Fibroblast of gingiva (primary cell): ENCODE results near the gene NPFFR1.
A peak's percentile ranks its signal among the peaks of the same experiment; 100 is the strongest.
"Not testable (repeated sequence)": the region's sequence is repeated elsewhere in the genome, so short reads cannot be mapped to it uniquely, and the experiment has no call there.

Experiments used
- DNase-seq: peaks from one replicate; pipeline ENCODE4 v3.0.0-alpha.2; 2011; ENCODE audit warnings: low read depth

Gene NPFFR1

DNA sequence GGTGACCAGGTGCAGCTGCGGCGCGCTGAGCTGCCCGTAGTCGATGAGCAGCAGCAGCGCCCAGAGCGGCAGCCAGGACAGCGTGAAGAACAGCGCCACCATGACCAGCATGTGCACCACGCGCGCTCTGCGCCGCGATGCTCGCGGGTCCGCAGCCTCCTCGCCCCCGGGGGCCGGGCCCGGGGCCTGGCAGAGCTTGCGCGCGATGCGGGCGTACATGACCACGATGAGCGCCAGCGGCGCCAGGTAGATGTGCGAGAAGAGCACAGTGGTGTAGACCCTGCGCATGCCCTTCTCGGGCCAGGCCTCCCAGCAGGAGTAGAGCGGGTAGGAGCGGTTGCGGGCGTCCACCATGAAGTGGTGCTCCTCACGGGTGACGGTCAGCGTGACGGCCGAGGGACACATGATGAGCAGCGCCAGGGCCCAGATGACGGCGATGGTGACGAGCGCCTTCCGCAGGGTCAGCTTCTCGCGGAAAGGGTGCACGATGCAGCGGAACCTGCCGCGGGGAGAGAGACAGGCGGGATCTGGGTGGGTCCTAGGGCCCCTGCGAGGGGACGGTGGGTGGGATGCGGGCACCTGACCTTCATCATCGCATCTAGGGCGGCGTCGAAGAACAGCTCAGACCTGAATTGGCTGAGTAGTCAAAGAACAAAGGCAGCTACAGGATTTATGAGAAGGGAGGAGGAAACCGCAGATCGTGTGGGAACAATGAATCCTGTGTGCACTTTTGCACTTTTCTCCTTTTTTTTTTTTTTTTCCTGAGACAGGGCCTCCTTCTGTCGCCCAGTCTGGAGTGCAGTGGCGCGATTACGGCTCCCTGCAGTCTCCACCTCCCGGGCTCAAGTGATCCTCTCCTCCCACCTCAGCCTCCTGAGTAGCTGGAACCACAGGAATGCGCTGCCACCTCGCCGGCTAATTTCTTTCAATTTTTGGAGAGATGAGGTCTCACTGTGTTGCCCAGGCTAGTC is 28.2 kb downstream of the NPFFR1 start:
- DNase-seq, result no peak

DNA sequence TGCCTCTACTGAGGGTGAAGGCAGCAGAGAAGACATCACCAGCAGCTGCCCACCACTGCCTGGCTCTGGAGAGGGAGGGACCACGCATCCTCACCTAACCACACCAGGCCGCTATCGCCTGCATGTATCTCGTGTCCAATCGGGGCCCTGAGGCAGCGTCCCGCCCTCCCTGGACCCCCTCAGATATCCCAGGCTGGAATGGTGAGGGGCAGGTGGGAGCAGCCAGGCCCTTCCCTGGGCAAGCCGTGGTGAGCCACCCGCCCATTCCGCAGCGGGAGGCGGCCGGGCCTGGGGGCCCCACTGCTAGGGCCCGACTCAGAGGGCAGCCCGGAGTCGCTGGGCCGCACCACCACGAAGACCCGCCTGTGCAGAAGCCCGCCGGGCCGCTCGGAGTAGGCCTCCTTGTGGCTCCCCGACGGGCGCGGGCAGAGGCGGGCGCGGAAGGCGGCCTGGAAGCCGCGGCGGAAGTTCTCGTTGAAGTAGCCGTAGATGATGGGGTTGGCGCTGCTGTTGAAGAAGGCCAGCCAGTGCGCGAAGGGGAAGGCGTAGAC is 29.0 kb downstream of the NPFFR1 start:
- DNase-seq, result no peak

DNA sequence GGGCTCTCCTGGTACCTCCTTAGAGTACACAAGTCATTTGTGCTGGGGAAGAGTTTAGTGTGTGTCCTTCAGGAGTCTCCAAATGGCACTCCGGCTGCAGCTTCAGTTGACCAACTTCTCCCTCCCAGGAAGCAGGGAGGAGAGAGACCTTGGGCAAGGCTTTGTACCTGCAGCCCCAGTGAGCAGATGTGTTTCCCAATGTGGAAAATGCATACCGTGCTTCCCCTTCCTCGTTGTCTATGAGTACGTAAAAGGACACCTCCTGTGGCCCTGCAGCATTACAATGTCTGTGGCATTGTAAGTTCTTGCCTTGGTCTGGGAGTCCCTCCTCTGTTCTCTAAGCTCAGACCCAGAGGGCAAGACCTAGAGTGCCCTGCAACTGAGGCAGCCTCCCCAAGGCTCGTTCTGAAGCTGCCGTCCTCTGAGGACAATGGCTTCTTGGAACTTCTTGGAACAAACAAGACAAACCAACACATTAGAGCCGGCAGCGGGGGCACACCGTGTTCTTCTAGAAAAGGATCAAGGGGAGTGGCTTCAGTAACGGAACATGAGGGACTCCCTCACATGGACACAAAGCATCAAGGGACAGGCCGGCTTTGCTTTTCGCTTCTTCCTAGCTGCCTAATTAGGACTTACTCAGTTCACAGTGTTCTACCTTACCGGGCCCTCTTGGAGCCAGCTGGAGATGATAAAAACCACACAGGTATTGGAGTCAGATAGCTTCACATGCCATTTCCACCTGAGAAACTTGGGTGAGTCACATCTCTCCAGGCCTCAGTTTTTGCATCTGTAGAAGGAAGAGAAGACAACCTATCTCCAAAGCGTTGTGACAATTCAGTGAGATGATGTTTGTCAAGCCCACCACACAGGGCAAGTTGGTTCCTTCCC is 29.7 kb downstream of the NPFFR1 start:
- no peak for DNase-seq

DNA sequence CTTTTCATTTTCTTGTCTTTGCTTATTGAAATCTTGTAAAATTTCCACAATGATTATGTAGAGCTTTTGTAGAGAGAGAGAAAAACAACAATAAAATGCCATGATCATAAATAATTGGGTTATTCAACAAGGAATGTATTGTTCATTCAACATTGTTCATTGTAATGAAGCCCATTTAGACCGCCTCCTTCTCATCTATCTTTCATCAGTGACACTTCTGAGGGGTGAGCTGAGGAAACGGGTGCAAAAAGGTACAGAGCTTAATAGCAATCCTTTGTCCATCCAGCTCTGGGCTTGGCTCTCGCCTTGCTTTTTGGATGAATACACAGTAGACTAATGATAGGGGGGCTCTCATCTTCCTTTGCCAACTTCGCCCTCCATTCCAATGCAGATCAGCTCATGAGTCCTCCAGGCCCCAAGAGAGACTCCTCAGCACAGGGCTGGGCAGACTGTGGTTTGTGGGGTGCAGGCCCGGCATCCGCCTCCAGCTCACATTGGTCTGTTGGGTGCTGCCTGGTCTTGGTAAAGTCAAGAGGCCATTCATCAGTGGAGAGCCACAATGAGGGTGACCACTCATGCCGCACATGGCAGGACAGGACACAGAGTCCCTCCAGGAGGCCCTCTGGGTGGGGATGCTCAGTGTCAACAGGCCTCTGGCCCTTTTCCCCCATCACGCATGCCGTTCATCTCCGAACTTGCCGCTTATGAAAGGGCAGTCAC is 32.7 kb downstream of the NPFFR1 start:
- DNase-seq, result no peak

DNA sequence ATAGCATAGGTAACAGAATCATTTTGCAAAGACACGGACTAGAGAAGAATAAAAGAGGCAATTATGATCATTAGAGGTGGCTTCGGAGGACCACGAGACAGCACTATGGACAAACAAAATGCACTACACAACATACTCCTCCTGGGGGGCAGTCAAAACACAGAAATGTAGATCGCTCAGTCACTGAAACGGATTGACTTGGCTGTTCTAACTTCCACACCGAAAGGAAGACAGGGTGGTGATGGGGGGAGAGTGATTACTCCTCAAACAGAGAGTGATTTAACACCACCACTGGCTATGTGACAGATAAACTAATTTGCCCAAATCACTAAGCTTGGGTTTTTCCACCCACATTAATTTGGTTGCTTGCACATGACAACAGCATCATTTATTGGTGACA is 36.4 kb downstream of the NPFFR1 start:
- DNase-seq, result no peak

DNA sequence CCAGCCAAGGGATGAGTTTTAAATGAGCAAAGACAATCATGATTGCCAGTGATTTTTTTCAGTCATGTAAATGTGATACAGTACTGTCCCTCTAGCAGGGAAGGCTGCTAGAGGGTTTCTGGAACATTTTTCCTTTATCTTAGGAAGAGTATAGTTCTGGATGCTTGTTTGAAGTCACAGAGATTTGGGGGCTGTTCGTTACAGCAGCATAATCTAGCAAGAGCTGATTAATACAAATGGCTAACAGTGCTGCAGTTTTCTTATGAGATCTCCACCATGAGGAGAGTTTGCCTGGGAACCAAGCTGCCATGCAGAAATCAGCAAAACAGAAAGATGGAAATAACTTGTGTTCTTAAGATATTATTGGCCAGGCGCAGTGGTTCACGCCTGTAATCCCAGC is 42.7 kb downstream of the NPFFR1 start:
- DNase-seq, result no peak

DNA sequence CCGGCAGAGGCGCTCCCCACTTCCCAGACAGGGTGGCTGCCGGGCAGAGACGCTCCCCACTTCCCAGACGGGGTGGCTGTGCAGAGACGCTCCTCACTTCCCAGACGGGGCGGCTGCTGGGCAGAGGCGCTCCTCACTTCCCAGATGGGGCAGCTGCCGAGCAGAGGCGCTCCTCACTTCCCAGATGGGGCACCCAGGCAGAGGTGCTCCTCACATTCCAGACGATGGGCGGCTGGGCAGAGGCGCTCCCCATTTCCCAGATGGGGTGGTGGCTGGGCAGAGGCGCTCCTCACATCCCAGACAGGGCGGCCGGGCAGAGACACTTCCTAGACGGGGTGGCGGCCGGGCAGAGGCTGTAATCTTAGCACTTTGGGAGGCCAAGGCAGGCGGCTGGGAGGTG is 43.8 kb downstream of the NPFFR1 start:
- not testable (repeated sequence) for DNase-seq

DNA sequence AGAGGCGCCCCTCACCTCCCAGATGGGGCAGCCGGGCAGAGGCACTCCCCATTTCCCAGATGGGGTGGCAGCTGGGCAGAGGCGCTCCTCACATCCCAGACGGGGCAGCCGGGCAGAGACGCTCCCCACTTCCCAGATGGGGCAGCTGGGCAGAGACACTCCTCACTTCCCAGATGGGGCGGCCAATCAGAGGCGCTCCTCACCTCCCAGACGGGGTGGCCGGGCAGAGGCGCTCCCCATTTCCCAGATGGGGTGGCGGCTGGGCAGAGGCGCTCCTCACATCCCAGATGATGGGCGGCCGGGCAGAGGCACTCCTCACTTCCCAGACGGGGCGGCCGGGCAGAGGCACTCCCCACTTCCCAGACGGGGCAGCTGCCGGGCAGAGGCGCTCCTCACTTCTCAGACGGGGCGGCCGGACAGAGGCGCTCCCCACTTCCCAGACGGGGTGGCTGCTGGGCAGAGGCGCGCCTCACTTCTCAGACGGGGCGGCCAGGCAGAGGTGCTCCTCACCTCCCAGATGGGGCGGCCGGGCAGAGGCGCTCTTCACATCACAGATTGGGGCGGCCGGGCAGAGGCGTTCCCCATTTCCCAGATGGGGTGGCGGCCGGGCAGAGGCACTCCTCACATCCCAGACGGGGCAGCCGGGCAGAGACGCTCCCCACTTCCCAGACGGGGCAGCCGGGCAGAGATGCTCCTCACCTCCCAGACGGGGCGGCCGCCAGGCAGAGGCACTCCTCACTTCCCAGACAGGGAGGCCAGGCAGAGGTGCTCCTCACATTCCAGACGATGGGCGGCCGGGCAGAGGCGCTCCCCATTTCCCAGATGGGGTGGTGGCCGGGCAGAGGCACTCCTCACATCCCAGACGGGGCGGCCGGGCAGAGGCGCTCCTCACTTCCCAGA is 44.5 kb downstream of the NPFFR1 start:
- not testable (repeated sequence) for DNase-seq

DNA sequence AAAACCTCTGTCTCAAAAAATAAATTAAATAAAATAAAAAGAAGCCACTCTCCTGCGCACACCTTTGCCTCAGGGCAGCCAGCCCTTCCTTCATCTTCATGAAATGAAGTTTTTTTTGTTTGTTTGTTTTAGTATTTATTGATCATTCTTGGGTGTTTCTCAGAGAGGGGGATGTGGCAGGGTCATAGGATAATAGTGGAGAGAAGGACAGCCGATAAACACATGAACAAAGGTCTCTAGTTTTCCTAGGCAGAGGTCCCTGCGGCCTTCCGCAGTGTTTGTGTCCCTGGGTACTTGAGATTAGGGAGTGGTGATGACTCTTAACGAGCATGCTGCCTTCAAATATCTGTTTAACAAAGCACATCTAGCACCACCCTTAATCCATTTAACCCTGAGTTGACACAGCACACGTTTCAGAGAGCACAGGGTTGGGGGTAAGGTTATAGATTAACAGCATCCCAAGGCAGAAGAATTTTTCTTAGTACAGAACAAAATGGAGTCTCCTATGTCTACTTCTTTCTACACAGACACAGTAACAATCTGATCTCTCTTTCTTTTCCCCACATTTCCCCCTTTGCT is 45.8 kb downstream of the NPFFR1 start:
- DNase-seq, result not testable (repeated sequence)

DNA sequence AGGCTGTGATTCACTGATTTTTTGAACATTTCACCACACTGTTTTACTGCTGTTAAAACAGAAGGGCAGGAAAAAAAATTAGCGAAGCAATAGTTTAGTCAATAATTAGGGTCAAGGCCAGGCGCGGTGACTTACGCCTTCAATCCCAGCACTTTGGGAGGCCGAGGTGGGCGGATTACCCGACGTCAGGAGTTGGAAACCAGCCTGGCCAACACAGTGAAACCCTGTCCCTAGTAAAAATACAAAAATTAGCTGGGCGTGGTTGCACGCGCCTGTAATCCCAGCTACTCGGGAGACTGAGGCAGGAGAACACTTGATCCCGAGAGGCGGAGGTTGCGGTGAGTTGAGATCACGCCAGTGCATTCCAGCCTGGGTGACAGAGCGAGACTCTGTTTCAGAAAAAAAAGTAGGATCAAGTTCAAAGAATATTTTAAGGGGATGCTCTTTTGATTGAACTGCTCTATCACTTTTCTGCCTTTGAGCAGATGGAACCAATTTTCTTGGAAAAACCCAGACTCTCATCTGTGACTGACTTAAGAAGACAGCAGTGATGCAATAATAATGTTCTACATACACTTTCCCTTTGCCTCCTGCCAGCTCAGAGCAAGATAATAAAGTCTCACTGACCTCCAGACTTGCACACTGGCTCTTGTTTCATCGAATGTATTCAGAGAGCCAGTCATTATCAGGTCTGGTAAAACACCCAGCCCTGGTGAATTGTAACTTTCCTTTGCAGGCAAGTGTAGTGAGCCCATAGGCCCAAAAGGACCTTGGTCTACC is 48.9 kb downstream of the NPFFR1 start:
- peak; percentile 92 for DNase-seq

DNA sequence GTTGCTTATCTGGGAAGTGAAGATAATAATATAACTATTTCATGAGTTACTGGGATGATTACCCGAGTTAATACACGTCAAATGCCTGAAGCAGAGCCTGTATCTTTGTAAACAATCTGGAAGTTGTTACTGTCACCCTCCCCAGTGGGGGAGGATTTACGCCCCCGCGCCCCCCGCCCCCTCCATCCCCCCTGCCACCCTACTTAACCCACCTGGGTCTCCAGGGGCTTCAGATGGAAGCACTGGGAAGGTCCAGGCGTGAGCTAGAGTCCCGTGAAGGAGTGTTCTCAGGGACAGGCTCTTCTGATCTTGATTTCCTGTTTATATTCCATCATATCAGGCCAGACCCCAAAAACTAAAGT is 49.9 kb downstream of the NPFFR1 start:
- no peak for DNase-seq

DNA sequence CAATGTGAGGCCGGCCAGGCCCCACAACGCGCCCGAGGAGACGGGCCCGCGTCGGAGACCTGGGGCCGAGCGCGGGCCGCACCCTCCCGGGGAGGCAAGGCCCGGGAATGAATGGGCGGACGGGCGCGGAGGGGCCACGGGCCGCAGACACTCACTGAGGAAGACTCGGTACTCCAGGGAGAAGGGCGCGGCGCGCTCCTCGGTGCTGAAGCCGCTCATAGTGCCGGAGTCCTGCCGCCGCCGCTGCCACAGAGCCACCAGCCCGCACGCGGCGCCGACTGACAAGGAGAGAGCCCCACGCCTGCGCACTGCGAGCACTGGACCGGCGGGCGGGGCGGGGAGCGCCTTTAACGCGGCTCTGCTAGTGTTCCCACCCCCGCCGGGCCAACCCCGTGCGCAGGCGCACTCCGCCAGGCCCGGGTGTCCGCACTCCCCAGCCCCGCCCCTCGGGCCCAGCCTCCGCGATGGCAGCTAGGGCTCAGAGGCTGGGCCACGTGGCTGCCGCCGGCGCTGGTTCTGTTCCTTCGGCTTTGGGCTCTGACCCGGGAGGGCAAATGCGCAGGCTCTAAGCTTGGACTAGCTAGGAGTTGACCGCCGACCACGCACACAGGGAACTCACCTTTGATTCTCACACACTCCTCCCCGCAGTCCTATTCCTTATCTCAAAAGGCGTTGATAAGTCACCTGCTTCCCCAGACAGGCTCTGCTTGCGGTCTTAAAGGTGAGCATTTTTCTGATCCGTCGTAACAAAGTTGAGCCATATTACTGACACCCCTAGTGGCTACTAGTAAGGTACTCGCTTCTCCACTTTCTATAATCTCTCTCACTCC is 50.5 kb downstream of the NPFFR1 start, which contains the start of gene PPA1:
TSS of gene PPA1 (minus strand) at position 321 of the 830 bp plus-strand sequence. CDS start at position 219, 102 bp downstream.
- peak; percentile 93 for DNase-seq

DNA sequence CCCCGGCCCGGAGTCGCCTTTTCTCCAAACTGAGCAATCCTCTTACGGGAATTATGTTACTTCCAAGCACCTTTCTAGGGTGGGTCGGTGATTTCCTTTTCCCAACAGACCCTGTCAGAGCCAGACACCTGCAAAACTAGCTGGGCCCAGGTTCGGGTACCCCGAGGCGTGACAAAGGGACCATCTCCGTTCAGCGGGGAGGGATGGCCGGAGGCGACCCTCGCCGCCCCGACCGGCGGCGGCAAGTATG is 51.0 kb downstream of the NPFFR1 start:
- no peak for DNase-seq

DNA sequence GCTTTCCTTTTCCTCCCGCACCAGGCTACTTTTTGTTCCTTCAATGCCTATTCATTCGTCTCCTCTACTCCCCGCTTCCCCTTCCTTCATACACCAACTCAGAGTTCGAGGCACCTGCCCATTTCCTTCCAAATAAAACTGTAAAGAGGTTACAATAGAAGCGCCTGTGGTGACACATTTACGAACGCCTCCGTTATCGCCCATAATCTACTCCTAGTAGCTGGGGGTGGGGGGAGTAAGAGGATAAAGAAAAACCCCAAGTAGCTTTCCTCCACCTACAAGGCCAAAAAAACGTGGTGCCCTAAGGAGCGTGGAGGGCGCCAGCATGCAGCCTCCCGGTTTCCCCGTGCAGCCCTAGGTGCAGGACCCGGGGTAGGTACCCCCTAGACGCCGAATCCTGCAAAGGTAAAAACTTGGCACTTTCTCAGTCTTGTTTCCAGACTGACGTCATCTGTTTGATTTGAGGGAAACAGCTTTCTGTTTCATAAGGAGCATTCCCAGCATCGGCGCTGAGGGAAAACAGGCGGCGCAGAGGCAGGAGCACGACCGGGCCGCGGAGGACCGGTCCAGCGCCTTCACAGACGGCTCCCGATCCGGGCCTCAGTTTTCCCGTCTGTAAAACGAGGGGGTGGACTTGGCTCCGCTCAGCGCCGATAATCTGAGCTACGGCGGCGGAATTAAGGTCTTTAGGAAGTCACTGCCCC is 51.5 kb downstream of the NPFFR1 start:
- peak; percentile 27 for DNase-seq

DNA sequence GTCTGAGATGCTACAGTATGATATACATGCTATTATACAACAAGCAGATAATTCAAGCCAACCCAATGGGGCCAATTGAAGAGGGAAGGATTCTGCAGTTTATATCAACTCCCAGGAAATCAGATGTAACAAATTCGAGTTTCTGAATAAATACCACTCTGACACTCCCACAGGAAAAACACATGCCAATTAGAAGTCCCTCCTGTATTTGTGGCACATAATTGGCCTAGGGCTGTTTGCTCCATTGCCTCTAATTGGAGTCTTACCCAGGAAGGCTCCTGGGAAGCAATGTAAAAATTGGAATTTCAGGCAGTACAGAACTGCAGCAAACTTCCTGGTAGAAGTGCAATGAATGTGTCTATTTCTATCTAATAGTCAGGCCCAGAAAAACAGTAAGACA is 55.3 kb downstream of the NPFFR1 start:
- no peak for DNase-seq

DNA sequence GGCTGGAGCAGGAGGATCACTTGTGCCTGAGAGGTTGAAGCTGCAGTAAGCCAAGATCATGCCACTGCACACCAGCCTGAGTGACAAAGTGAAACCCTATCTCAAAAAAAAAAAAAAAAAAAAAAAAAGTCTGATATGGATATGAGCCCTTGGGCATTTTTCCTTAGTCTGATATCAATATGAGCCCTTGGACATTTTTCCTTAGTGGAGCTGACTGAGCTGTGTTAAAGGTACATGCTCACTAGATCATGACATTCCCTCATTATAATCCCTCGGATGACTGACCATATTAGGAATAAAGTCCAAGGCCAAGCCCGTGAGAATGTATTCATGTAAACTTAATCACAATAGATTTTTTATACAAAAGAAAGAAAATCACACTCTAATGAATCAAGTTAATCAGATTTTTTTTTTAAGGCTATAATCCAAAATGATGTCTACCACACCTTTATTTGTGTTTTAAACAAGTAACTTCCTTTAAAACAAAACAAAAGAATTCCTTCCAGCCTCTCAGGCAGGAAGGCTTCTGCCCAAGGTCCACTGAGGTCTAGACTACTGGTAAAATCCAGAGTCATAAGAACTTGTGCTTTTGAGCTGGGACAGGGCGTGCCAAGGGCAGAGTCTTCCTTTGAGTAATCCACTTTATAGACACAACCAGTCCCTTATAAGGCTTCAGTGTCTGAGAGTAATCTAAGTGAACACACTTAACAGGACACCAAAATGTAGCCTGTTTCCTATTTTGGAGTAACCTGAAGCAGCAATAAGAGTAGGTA is 56.1 kb downstream of the NPFFR1 start:
- DNase-seq, result no peak

DNA sequence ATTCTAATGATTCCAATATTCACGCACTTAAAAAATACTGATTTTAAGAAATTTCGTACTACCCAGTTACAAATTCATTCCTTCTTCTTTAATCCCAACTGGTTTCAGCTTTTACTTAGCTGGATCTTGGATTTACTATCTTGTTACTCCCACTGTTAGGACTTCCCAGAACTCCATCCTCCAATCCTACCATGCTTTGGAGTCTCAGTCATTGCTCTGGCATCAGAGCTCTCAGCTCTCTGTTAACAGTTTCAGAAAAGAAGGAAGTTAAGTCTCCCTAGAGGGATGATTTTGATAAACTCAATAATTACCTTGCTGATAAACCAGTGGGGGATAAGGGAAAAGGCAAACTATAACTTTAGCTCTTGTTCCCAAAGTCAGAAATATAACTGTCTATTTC is 60.1 kb downstream of the NPFFR1 start:
- no peak for DNase-seq
